ENCODE measurements around the gene IL1RAPL1. TPM values are rescaled to one million over a fixed set of nuclear protein-coding genes. Genes with fewer than 3 reads are reported as not detected.

Gene IL1RAPL1
- total RNA-seq, 1 donor from 2014 or later: not detected

- Histone ChIP-seq H3K9me3 (no peaks in the 10 kb centered on the region), H3K4me1 (no peaks in the 10 kb centered on the region), H3K27me3 (no peaks in the 10 kb centered on the region), H3K27ac (no peak overlapping the region), H3K36me3 (no peaks in the 10 kb centered on the region), H3K4me3 (no peak overlapping the region)
- intact Hi-C loops (cut with DNase I): no loop called here
- DNase-seq (ENCODE audit: low spot score in 2 of 2): no peak
- TF ChIP-seq, protein P1, sequence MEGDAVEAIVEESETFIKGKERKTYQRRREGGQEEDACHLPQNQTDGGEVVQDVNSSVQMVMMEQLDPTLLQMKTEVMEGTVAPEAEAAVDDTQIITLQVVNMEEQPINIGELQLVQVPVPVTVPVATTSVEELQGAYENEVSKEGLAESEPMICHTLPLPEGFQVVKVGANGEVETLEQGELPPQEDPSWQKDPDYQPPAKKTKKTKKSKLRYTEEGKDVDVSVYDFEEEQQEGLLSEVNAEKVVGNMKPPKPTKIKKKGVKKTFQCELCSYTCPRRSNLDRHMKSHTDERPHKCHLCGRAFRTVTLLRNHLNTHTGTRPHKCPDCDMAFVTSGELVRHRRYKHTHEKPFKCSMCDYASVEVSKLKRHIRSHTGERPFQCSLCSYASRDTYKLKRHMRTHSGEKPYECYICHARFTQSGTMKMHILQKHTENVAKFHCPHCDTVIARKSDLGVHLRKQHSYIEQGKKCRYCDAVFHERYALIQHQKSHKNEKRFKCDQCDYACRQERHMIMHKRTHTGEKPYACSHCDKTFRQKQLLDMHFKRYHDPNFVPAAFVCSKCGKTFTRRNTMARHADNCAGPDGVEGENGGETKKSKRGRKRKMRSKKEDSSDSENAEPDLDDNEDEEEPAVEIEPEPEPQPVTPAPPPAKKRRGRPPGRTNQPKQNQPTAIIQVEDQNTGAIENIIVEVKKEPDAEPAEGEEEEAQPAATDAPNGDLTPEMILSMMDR (IDR thresholded peaks at IDR 0.05): no peak
Observed at GRCh38 chrX:28843817-28844216, 256.6 kb downstream of the IL1RAPL1 start.

GRCh38 chrX:28847423-28847822 is 260.2 kb downstream of the IL1RAPL1 start:
- H3K36me3 ChIP-seq: no peaks in the 10 kb centered on the region
- intact Hi-C loops (cut with DNase I): no loop called here
- no peaks in the 10 kb centered on the region for H3K9me3 ChIP-seq
- no peaks in the 10 kb centered on the region for H3K4me1 ChIP-seq
- TF ChIP-seq, protein P1 (IDR thresholded peaks at IDR 0.05): no peak
- no peak for DNase-seq (ENCODE audit: low spot score in 2 of 2)
- H3K27me3 ChIP-seq: no peaks in the 10 kb centered on the region
- no peak overlapping the region for H3K4me3 ChIP-seq
- H3K27ac ChIP-seq: no peak overlapping the region

GRCh38 chrX:28848707-28849106 is 261.5 kb downstream of the IL1RAPL1 start:
- TF ChIP-seq, protein P1 (IDR thresholded peaks at IDR 0.05): no peak
- intact Hi-C loops (cut with DNase I): no loop called here
- H3K27me3 ChIP-seq: no peaks in the 10 kb centered on the region
- no peaks in the 10 kb centered on the region for H3K4me1 ChIP-seq
- no peaks in the 10 kb centered on the region for H3K36me3 ChIP-seq
- H3K9me3 ChIP-seq: no peaks in the 10 kb centered on the region
- H3K27ac ChIP-seq: no peak overlapping the region
- no peak for DNase-seq (ENCODE audit: low spot score in 2 of 2)
- H3K4me3 ChIP-seq: no peak overlapping the region

- H3K27ac ChIP-seq: no peak overlapping the region
- no peak overlapping the region for H3K4me3 ChIP-seq
- H3K27me3 ChIP-seq: no peaks in the 10 kb centered on the region
- TF ChIP-seq, protein P1 (IDR thresholded peaks at IDR 0.05): no peak
- H3K9me3 ChIP-seq: no peaks in the 10 kb centered on the region
- no peaks in the 10 kb centered on the region for H3K36me3 ChIP-seq
- no peaks in the 10 kb centered on the region for H3K4me1 ChIP-seq
- DNase-seq (ENCODE audit: low spot score in 2 of 2): no peak
- intact Hi-C loops (cut with DNase I): no loop called here
Observed at GRCh38 chrX:28850955-28851354, 263.7 kb downstream of the IL1RAPL1 start.

DNA sequence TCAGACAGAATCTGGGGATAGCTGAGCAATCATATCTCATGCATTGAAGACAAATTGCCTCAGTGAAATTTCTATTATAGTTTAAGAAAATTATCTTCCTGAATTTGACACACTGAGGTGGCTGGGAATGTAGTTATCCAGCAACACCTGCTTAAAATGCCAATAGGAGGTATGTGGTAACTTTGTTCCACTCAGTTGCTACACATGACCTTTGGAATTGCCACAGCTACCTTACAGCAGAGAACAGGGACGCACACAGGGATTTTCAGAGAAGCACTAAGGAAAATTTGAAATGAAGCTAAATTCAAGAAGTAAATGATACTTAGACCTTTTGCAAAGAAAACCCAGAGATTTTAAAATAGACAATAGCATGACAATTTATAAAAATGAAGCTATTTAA is 264.6 kb downstream of the IL1RAPL1 start:
- Histone ChIP-seq H3K4me3 (no peak overlapping the region), H3K27me3 (no peaks in the 10 kb centered on the region), H3K27ac (no peak overlapping the region), H3K4me1 (no peaks in the 10 kb centered on the region), H3K36me3 (no peaks in the 10 kb centered on the region), H3K9me3 (no peaks in the 10 kb centered on the region)
- intact Hi-C loops (cut with DNase I): no loop called here
- no peak for DNase-seq (ENCODE audit: low spot score in 2 of 2)
- TF ChIP-seq, protein P1 (IDR thresholded peaks at IDR 0.05): no peak

DNA sequence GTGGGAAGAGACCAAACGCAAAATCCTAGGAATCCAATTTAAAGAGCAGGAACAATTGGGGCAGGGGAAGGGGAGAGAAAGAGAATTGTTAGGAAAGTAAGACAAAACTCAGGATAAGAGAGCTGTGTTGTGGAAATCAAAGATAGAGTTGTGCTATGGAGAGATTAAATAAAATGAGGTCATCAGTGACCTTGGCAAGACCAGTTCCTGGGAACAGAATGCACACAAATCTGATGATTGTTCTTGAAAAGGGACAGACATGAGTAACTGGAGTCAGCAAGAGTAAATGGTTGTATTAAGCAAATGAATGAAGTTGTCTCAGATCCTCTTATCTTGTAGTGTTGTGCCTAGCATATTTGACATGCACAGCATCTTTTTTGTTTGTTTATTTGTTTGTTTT is 267.4 kb downstream of the IL1RAPL1 start:
- Histone ChIP-seq H3K9me3 (no peaks in the 10 kb centered on the region), H3K4me3 (no peak overlapping the region), H3K27me3 (no peaks in the 10 kb centered on the region), H3K4me1 (no peaks in the 10 kb centered on the region), H3K27ac (no peak overlapping the region), H3K36me3 (no peaks in the 10 kb centered on the region)
- intact Hi-C loops (cut with DNase I): no loop called here
- no peak for DNase-seq (ENCODE audit: low spot score in 2 of 2)
- TF ChIP-seq, protein P1 (IDR thresholded peaks at IDR 0.05): no peak
